GM19468 (cell line): Measurements from ENCODE around the gene SLC37A2.
"Not testable (repeated sequence)": the region's sequence is repeated elsewhere in the genome, so short reads cannot be mapped to it uniquely, and the experiment has no call there.

ENCODE experiments used
- ATAC-seq: cut with Tn5 transposase; IDR thresholded peaks from one replicate; pipeline ENCODE4 v1.9.1; 2021; ENCODE audit warnings: mild to moderate bottlenecking, moderate library complexity, moderate number of reproducible peaks; ENCODE audit not compliant: unreplicated experiment; ENCODE audit errors: extremely low read depth

SLC37A2 gene

DNA sequence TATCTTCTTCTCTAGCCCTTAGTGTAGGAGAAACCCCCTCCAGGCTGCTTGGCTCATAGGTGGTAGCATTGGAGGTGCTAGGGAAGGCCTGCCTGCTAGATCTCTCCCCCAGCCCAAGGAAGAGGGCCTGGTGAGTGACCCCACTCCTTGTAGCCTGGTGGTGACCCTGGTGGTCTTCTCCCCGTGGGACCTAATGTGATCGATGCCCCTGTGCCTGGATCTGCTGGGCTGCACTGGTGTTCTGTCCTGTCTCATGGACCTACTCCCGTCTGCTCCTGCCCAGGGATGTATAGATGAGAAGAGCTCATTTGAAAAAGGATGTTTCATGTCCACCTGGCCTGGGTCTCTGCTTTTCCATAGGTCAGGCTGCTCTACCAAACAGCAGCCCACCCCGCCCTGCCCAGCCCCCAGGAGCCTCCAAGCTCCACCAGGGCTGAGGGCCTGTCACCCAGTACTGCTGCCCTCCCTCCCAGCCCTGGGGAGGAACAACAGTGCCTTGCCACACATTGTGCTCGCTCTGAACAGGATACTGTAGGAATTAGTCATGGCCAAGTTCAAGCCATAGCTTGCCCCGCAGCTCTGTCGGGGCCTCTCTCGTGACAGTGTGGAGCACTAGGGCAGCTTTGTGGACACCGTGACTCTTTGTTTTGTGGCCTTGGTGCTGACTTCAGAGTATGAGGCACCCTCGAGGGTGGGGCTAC is 19.7 kb downstream of the SLC37A2 start:
- no peak for ATAC-seq

DNA sequence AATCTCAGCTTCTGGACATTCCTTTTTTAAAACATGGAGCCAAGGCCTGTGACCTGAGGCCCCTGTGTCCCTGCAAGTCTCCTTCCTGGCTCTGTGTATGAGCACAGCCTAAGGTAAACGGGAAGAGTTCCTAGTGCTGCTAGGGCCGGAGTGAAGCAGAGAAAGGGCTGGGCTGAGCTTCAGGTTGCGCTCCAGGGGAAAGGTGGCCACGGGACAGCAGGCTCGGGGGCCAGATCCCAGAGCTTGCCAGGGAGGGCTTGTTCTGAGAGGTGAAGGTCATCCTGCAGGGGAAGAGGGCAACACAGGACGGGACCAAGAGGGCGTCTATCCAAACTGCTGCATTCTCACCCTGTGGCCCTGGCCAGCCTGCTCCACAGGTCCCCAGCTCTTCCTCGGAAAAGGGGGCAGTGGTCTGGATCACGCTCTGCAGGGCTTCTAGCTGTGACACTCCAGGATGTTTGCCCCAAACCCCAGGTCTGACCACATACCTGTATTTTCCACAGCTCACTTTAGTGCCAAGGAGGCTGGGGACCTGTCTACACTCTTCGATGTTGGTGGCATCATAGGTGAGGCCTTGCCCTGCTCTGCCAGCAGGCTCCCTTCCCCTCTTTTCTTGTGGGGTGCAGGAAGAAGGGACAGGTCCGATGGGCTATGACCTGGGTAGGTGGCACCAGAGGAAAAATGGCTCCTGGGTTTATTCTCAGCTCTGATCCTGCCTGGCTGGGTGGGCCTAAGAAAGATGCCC is 20.4 kb downstream of the SLC37A2 start:
- no peak for ATAC-seq

DNA sequence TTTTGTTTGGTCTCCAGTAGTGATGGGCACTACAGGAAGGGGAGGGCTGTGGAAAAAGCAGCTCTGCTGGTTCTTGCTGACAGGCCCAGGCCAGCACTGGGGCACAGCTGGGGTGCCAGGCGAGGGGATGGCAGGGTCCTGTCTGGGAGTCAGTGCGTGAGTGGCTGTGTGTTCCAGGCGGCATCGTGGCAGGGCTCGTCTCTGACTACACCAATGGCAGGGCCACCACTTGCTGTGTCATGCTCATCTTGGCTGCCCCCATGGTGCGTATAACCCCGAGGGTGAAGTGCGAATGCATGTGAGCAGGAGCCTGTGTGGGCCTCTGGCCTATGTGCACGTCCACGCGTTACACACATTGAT is 20.9 kb downstream of the SLC37A2 start:
- ATAC-seq = no peak

DNA sequence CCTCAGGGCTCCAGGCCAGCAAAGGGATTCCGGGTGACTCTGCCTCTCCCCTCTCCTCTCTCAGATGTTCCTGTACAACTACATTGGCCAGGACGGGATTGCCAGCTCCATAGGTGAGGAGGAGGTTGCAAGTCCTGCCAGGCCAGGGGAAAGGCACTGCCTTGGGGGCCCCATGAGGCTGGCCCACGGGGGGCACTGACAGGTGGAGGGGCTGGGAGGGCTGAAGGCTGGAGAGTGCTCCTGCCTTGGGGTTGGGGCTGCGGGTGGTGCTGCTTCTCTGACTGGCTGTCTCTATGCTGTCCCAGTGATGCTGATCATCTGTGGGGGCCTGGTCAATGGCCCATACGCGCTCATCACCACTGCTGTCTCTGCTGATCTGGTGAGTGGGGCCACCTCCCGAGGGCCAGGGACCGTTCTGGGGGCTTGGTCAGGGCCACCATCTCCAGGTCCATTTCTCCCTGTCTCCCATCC is 21.7 kb downstream of the SLC37A2 start:
- ATAC-seq = no peak

DNA sequence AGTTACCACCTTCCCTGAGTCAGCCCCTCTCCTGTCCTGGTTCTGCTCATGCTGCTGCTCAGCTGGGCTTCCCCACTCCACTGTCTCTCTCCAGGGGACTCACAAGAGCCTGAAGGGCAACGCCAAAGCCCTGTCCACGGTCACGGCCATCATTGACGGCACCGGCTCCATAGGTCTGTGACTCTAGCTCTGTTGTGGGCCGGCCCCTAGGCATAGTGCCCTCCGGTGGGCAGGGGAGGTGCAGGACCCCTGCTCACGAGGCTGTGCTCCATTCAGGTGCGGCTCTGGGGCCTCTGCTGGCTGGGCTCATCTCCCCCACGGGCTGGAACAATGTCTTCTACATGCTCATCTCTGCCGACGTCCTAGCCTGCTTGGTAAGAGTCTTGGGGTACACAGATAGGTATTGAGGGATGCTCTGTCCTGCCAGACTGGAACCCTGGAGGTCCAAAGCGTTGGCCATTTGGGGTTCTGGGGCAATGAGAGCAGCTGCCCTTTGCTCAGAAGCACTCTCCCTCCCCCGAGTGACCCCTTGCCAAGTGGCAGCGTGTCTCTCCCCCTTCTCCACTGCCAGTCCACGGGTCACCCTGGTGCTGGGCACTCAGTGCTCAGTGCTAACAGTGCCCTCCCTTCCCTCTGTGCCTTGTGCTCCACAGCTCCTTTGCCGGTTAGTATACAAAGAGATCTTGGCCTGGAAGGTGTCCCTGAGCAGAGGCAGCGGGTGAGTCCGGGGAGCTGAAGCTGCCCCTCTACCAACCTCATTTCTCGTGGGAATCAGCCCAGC is 22.4 kb downstream of the SLC37A2 start:
- no peak for ATAC-seq

DNA sequence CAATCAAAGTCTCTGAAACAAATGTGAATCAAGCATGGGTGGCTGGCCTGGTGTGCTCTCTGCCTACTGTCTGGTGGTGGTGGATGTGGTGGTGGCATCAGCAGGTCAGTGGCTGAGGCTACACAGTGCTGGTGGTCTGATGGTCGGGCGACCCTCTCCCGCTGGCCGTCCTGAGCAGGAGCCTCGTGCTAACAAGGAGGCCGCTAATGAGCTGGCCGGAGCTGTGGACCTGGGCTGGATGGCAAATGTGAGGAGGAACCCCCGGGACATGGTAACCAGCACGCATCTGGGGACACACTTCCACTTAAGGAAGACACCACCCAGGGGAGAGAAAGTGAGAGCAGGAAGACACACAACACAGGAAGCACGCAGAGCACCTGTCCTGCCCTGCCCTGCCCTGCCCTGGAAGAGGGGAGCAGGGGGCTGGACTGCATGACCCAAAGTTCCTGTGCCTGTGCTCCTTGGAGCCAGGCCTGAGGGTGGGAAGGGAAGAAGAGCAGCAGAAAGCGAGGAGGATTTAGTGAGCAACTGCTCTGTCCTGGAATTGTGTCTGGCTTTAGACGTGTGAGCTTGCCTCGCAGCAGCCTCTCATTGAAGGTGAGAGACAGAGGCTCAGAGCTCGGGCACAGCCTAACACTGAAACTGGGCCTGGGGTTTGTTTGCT is 23.7 kb downstream of the SLC37A2 start:
- no peak for ATAC-seq

DNA sequence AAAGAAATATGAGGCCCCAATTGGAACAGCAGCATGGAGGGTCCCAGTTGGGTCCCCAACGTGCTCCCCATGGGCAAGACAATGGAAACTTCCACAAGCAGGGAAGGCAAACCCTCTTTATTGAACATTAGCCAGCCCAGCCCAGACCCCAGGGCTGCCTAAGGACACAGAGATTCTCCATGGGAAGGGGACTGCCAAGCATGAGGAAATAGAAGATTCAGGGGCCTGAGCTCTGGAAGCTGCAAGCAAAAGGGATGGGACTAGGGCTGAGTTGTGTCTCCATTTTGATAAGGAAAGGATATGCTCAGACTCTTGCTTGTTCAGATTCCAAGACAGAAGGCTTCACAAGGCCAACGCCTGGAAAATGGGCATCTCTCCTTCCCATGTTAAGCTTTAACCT is 25.0 kb downstream of the SLC37A2 start:
- ATAC-seq = no peak

DNA sequence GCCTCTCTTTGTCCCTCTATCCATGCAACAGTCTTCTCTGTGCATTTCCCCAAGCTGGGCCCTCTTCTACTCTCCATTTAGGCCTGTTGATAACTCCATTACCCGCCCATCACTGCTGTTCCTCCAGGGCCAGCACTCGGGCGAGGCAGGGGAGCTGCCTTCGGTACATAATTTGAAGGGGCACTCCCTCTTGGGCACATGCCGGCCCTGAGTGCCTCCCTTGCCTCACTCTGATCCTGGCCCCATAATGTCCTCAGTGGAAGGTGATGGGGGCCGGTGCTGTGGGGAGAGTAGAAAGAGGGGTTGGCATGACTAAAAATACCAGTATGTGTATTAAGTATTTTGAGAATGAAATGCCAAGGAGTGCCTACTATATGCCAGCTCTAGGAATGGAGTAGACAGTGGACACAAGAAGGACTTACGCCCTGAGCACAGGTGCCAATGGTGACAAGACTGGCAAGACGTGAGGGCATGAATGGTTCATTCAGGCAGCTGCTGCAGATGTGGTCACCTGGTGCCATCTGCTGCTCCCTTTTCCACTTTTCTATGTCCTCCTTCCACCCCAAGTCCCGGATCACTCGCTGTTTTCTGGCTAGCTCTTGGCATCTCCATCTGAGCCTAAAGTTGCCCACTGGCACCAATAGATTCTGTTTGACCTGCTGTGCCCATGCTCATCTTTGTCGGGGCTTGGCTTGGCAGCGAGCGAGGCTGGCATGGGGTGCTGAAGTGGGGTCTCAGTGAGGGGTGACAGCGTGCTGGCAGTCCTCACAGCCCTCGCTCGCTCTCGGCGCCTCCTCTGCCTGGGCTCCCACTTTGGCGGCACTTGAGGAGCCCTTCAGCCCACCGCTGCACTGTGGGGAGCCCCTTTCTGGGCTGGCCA is 25.7 kb downstream of the SLC37A2 start:
- ATAC-seq = no peak

DNA sequence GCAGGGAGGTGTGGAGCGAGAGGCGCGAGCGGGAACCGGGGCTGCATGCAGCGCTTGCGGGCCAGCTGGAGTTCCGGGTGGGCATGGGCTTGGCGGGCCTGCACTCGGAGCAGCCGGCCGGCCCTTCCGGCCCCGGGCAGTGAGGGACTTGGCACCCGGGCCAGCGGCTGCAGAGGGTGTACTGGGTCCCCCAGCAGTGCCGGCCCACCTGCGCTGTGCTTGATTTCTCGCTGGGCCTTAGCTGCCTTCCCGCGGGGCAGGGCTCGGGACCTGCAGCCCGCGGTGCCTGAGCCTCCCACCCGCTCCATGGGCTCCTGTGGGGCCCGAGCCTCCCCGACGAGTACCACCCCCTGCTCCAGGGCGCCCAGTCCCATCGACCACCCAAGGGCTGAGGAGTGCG is 26.4 kb downstream of the SLC37A2 start:
- not testable (repeated sequence) for ATAC-seq

DNA sequence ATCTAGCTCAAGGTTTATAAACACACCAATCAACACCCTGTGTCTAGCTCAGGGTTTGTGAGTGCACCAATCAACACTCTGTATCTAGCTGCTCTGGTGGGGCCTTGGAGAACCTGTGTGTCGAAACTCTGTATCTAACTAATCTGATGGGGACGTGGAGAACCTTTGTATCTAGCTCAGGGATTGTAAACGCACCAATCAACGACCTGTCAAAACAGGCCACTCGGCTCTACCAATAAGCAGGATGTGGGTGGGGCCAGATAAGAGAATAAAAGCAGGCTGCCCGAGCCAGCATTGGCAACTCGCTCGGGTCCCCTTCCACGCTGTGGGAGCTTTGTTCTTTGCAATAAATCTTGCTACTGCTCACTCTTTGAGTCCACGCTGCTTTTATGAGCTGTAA is 27.0 kb downstream of the SLC37A2 start:
- ATAC-seq = not testable (repeated sequence)

DNA sequence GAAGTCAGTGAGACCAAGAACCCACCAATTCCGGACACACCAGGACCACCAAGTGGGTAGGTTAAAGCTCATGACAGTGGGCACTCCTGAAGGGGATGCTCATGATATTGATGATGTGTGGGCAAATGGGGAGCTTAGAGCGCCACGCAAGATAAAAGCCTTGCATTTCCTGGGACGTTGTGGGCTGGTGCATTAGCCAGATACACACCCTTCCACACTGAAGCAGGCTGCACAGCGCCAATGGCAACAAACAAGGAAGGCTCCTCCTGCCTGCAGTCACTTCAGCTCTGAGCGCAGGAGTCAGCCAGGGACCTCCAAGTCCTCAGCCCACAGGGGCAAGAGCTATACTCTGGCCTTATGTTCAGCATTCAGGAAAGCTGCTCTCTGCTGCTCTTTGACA is 27.7 kb downstream of the SLC37A2 start:
- ATAC-seq = no peak

DNA sequence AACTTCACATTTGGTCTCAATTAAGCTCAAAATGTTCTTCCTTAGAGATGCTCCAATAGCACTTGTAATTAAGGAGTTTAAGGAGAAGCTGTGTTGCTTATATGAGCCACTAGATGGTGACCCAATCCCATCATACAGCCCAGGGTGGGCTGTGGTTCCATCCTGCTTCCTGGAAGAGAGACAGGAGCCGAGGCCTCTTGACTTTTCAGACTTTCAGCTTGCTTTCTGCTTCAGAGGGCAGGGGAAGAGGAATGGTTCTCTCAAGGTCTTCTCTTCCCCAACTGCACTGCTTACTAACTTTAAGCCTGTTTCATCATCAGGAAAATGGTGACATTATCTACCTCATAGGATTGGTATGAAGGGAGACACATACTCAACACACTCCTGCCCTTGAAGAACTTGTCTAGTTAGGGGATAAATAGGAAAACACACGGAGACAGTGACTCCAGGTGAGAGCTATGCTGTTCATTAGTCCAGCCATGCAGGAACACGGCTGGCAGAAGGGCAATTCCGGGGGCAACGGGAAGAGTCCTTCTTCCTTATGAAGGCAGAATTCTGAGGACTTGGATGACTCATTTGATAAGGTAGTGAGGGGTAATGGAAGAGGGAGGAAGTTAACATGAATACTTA is 28.3 kb downstream of the SLC37A2 start:
- ATAC-seq = no peak

DNA sequence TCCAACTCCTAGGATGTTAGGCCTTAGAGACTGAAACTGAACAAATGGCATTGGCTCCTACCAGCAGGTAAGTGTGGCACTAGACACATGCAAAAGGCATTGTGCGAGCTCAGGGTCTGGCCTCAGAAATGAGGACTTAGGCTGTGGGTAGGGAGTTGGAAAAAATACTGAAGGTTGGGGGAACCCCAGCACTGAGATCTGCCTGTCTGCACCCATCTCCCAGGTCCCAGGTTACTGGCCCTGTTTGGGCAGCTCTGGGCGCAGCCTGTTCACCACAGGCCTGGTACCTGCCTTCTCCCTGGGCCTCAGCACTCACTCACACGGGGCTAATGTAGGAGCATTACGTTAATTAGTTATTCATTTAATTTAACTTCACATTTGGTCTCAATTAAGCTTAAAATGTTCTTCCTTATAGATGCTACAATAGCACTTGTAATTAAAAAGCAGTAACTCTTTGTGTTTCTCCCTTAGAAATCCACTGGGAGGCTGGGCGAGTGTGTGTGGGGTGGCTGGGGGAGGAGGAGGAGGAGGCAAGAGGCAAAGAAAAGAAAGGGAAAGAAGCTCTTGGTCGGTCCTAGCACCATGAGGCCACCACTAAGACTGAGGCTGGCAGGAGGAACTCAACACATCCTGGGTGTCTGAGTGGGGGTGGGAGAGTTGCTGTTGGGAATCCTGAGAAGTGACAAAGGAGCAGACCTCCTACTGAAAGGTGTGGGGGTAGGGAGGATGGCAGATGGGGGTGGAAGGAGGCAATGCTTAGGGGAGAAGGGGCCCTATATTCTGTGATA is 29.0 kb downstream of the SLC37A2 start:
- ATAC-seq = no peak

DNA sequence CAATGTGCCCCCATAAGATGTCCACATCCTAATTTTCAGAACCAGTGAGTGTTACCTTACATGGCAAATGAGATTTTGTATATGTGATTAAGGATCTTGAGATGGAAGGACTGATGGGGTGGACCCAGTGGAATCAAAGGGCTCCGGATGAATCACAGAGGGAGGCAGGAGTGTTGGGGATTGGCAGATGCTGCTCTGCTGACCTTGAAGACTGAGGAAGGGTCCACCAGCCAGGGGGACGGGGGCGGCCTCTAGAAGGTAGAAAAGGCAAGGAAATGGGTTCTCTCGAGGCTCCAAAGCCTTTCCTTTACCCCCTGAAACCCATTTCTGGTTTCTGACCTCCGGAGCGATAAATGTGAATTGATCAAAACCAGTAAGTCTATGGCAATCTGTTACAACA is 29.6 kb downstream of the SLC37A2 start:
- no peak for ATAC-seq

DNA sequence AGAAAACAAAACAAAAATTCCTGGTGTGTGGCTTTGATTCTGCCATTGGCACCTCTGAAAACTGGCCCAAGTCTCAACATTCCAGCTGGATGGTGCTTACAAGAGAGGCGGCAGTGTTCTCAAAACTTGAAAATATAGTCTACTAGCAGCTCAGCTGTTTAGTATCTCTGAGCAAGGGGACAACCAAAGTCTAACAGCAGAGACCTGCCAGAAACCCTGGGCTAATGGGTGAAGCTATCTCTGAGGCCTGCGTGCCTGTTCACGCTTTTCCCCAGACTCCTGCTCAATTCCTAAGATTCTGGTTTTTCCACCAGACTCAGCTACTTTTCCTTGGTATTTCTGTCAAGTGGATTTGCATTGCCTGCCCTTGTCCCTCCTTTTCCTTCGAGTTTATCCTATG is 30.4 kb downstream of the SLC37A2 start:
- ATAC-seq = no peak

DNA sequence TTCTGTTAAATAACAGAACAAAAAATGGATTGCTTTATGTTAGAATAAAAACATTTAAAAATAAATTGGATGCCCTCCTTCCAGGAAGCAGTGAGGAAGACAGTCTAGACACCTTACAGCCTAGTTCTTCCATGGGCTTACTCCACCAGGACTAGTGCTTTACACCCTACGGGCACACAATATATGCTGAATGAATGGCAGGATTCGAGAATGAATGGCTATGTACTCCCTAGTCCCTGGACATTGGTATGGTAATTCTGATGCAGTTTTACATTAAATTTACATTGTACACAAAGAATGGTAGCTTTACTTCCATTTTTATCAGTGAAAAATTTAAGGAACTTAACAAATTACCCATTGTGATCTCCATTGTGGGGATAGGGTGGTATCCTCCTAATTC is 31.6 kb downstream of the SLC37A2 start:
- no peak for ATAC-seq

DNA sequence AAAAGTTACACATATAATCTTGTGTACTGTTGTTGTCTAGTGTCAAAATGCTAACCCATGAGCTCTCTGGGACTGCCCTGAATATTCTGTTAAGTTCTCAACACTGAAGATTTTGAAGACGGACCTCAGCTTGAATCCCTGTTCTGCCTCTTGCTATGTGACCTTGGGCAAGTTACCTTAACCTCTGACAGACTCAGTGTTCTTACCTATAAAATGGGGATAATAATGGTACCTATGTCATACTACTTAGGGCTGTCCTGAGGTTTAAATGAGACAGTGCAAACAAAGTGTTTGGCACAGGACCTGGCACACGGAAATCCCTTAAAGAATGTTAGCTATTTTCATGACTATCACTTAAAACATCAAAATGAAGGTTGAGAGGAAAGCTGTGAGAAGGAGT is 37.0 kb downstream of the SLC37A2 start:
- ATAC-seq = no peak

DNA sequence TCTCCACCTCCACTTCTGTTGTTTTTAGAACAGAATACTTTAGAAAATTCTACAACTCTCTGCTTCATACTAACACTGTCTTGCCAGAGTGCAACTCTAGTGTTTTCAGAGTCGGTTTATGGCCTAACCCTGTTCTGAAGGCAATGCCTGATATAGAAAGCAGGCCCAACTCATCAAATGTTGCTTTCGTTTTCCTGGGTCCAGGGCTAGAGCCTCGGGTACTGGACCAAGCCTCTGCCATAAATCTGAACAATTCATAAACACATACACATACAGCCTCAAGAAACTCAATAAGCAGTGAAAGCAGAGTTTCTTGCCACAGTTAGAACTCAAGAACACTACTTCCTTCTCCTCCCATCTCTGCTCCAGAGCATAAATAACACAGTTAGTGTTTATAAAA is 38.5 kb downstream of the SLC37A2 start:
- no peak for ATAC-seq
